OCI-LY7 (cell line): Measurements from ENCODE around the gene ZNF786.

Source experiments
- CTCF ChIP-seq: fragments of 200-600 bp; sonication (generic); conservative IDR thresholded peaks from 2 replicates; pipeline ENCODE4 v1.5.1; 2014; ENCODE audit warnings: mild to moderate bottlenecking, antibody characterized with exemption, low read length, moderate library complexity, mixed read lengths
- EZH2phosphoT487 ChIP-seq: fragments of 200-600 bp; sonication (generic); IDR thresholded peaks from 2 replicates; pipeline ENCODE4 v1.6.1; 2018; ENCODE audit warnings: low read depth, borderline replicate concordance, mild to moderate bottlenecking, mixed run types, antibody characterized with exemption, low read length, moderate library complexity, mixed read lengths

GRCh38 chr7:149104749-149105148, 14.2 kb upstream of the ZNF786 start:
- TF ChIP-seq CTCF (no peak), EZH2phosphoT487 (no peak)
